HL-60 (cell line): ENCODE measurements around the gene PTPRT.
A peak's percentile ranks its signal among the peaks of the same experiment; 100 is the strongest.

Source experiments
- DNase-seq, 2 experiments: peaks; one replicate each; pipeline ENCODE4 v3.0.0-alpha.2; 2010 to 2020; ENCODE audit warnings: low read depth in 1 of 2, low spot score in 1 of 2
- H3K27ac ChIP-seq: fragments of 250-450 bp; sonication (Bioruptor Pico); replicated peaks from 2 replicates; pipeline ENCODE4 v1.5.1; 2020; ENCODE audit warnings: mild to moderate bottlenecking, moderate library complexity
- H3K27me3 ChIP-seq: fragments of 250-450 bp; sonication (Bioruptor Pico); 2 replicates; pipeline ENCODE4 v1.5.1; 2021; ENCODE audit warnings: mild to moderate bottlenecking, moderate library complexity; ENCODE audit not compliant: insufficient read depth, poor library complexity, severe bottlenecking
- H3K4me3 ChIP-seq: replicated peaks from 2 replicates; pipeline ENCODE4 v1.5.1; 2011; ENCODE audit warnings: mild to moderate bottlenecking, control low read depth, low read length; ENCODE audit not compliant: insufficient read depth
- GABPA ChIP-seq: IDR thresholded peaks from 2 replicates; pipeline ENCODE4 v1.6.1; 2012; ENCODE audit warnings: low read depth
- POLR2AphosphoS5 ChIP-seq: IDR thresholded peaks from 2 replicates; pipeline ENCODE4 v1.6.1; 2012; ENCODE audit warnings: low read depth
- SPI1 ChIP-seq: IDR thresholded peaks from 2 replicates; pipeline ENCODE4 v1.6.1; 2012; ENCODE audit warnings: low read depth, mild to moderate bottlenecking, borderline replicate concordance
- TF ChIP-seq, protein P1 (sequence below): IDR thresholded peaks from one replicate; pipeline ENCODE4 v1.5.1; 2011; ENCODE audit warnings: low read length, control low read depth, inconsistent platforms; ENCODE audit not compliant: insufficient read depth
- TF ChIP-seq, protein P2 (sequence below): IDR thresholded peaks from 2 replicates; pipeline ENCODE4 v1.6.1; 2012; ENCODE audit warnings: low read depth; ENCODE audit not compliant: insufficient replicate concordance

The PTPRT gene

DNA sequence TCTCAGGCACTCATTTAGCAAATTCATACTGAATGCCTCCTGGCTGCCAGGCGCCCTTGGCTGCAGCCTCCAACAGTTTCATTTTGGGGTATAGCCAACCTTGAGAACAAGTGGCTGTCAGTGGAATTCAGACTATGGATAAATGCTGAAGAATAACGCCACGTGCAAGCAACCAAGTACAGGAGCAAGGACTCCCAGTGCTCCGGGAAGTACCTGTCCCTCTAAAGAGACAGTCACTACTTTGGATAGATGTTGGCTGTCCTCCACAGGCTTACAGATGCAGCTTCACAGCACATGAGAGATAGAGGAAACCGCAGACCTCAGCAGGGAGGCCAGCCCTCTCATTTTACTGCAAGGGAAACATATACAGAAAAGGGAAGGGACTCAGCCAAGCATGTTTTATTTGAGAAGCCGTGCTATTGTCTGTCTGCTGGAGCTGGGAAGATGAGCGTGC, 658.2 kb downstream of the PTPRT start:
- TF ChIP-seq, protein P1, sequence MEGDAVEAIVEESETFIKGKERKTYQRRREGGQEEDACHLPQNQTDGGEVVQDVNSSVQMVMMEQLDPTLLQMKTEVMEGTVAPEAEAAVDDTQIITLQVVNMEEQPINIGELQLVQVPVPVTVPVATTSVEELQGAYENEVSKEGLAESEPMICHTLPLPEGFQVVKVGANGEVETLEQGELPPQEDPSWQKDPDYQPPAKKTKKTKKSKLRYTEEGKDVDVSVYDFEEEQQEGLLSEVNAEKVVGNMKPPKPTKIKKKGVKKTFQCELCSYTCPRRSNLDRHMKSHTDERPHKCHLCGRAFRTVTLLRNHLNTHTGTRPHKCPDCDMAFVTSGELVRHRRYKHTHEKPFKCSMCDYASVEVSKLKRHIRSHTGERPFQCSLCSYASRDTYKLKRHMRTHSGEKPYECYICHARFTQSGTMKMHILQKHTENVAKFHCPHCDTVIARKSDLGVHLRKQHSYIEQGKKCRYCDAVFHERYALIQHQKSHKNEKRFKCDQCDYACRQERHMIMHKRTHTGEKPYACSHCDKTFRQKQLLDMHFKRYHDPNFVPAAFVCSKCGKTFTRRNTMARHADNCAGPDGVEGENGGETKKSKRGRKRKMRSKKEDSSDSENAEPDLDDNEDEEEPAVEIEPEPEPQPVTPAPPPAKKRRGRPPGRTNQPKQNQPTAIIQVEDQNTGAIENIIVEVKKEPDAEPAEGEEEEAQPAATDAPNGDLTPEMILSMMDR, result no peak
- TF ChIP-seq SPI1 (no peak), POLR2AphosphoS5 (no peak), GABPA (no peak)
- TF ChIP-seq, protein P2, sequence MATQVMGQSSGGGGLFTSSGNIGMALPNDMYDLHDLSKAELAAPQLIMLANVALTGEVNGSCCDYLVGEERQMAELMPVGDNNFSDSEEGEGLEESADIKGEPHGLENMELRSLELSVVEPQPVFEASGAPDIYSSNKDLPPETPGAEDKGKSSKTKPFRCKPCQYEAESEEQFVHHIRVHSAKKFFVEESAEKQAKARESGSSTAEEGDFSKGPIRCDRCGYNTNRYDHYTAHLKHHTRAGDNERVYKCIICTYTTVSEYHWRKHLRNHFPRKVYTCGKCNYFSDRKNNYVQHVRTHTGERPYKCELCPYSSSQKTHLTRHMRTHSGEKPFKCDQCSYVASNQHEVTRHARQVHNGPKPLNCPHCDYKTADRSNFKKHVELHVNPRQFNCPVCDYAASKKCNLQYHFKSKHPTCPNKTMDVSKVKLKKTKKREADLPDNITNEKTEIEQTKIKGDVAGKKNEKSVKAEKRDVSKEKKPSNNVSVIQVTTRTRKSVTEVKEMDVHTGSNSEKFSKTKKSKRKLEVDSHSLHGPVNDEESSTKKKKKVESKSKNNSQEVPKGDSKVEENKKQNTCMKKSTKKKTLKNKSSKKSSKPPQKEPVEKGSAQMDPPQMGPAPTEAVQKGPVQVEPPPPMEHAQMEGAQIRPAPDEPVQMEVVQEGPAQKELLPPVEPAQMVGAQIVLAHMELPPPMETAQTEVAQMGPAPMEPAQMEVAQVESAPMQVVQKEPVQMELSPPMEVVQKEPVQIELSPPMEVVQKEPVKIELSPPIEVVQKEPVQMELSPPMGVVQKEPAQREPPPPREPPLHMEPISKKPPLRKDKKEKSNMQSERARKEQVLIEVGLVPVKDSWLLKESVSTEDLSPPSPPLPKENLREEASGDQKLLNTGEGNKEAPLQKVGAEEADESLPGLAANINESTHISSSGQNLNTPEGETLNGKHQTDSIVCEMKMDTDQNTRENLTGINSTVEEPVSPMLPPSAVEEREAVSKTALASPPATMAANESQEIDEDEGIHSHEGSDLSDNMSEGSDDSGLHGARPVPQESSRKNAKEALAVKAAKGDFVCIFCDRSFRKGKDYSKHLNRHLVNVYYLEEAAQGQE, result no peak
- DNase-seq, result peak in 1 of 2 experiments; percentile 17
- Histone ChIP-seq H3K4me3 (no peak overlapping the region), H3K27me3 (no peaks in the 10 kb centered on the region), H3K27ac (no peak overlapping the region)

GRCh38 chr20:42530855-42531448, 658.8 kb downstream of the PTPRT start:
- no peak for TF ChIP-seq POLR2AphosphoS5
- TF ChIP-seq, protein P2, result no peak
- TF ChIP-seq, protein P1, result peak; percentile 46

GRCh38 chr20:42530191-42530590, 659.5 kb downstream of the PTPRT start:
- H3K4me3 ChIP-seq, result no peak overlapping the region
- no peak for TF ChIP-seq GABPA
- TF ChIP-seq, protein P1, result no peak
- no peak for TF ChIP-seq SPI1
- TF ChIP-seq, protein P2, result no peak
- no peak for TF ChIP-seq POLR2AphosphoS5
- no peaks in the 10 kb centered on the region for H3K27me3 ChIP-seq
- no peak for DNase-seq
- no peak overlapping the region for H3K27ac ChIP-seq

More at GRCh38 chr20:42530855-42531448, 658.8 kb downstream of the PTPRT start:
- peak in 1 of 2 experiments; percentile 5 for DNase-seq
- Histone ChIP-seq H3K27ac (no peak overlapping the region), H3K4me3 (no peak overlapping the region), H3K27me3 (no peaks in the 10 kb centered on the region)
